ENCODE measurements around the gene STAT6. TPM values are rescaled to one million over a fixed set of nuclear protein-coding genes. Genes with fewer than 3 reads are reported as not detected.

STAT6 gene
- total and polyA plus RNA-seq, 2 experiments from 2014 or later = 78.9 to 80.0 TPM

GRCh38 chr12:57139796-57140649, 28.9 kb upstream of the STAT6 start:
- H3K79me2 ChIP-seq = peaks cover 85% of the 10 kb centered on the region
- no peaks in the 10 kb centered on the region for H3K9me2 ChIP-seq (replicated peaks; ENCODE audit: insufficient read depth)
- 94% methylated on average over 6 of the region's 6 CpGs for WGBS (ENCODE audit: low lambda C conversion rate, missing lambda C conversion rate)

GRCh38 chr12:57138526-57139272, 27.5 kb upstream of the STAT6 start:
- H2AFZ ChIP-seq = no peak overlapping the region
- TF ChIP-seq EZH2 (IDR thresholded peaks at IDR 0.05; ENCODE audit: borderline replicate concordance) (no peak), CTCF (IDR thresholded peaks at IDR 0.05; ENCODE audit: poor library complexity) (no peak), EZH2phosphoT487 (IDR thresholded peaks at IDR 0.05; ENCODE audit: low read depth, severe bottlenecking, unreplicated experiment) (no peak)
- H3K27ac ChIP-seq = peak overlapping the region; percentile 51
- H3K79me2 ChIP-seq = peaks cover 94% of the 10 kb centered on the region
- peaks cover 41% of the 10 kb centered on the region for H3K4me1 ChIP-seq (ENCODE audit: insufficient read depth)
- no peak overlapping the region for H3K4me2 ChIP-seq
- peak; percentile 60 for DNase-seq (ENCODE audit: low spot score)
- H3K27me3 ChIP-seq = no peaks in the 10 kb centered on the region
- H3K9me2 ChIP-seq (replicated peaks; ENCODE audit: insufficient read depth) = no peaks in the 10 kb centered on the region
- peaks cover 13% of the 10 kb centered on the region for H4K20me1 ChIP-seq (ENCODE audit: insufficient read depth, poor library complexity, severe bottlenecking)
- H3K4me3 ChIP-seq = no peak overlapping the region
- WGBS (ENCODE audit: low lambda C conversion rate, missing lambda C conversion rate) = 86% methylated on average over 11 of the region's 13 CpGs
- no peaks in the 10 kb centered on the region for H3K36me3 ChIP-seq (replicated peaks; ENCODE audit: insufficient read depth, low read depth)
- no peaks in the 10 kb centered on the region for H3K9me3 ChIP-seq (ENCODE audit: low read depth)

More at GRCh38 chr12:57139796-57140649, 28.9 kb upstream of the STAT6 start:
- DNase-seq (ENCODE audit: low spot score) = no peak
- Histone ChIP-seq H3K4me1 (ENCODE audit: insufficient read depth) (peaks cover 32% of the 10 kb centered on the region), H3K36me3 (replicated peaks; ENCODE audit: insufficient read depth, low read depth) (no peaks in the 10 kb centered on the region), H4K20me1 (ENCODE audit: insufficient read depth, poor library complexity, severe bottlenecking) (peaks cover 13% of the 10 kb centered on the region), H3K27ac (no peak overlapping the region), H3K4me2 (no peak overlapping the region), H3K9me3 (ENCODE audit: low read depth) (no peaks in the 10 kb centered on the region), H2AFZ (no peak overlapping the region), H3K4me3 (no peak overlapping the region), H3K27me3 (no peaks in the 10 kb centered on the region)
- TF ChIP-seq EZH2phosphoT487 (IDR thresholded peaks at IDR 0.05; ENCODE audit: low read depth, severe bottlenecking, unreplicated experiment) (no peak), EZH2 (IDR thresholded peaks at IDR 0.05; ENCODE audit: borderline replicate concordance) (no peak), CTCF (IDR thresholded peaks at IDR 0.05; ENCODE audit: poor library complexity) (no peak)

GRCh38 chr12:57135527-57136326, 24.6 kb upstream of the STAT6 start:
- no peaks in the 10 kb centered on the region for H3K9me3 ChIP-seq (ENCODE audit: low read depth)
- WGBS (ENCODE audit: low lambda C conversion rate, missing lambda C conversion rate) = 50% methylated on average over 16 of the region's 18 CpGs
- H3K9me2 ChIP-seq (replicated peaks; ENCODE audit: insufficient read depth) = no peaks in the 10 kb centered on the region
- peak overlapping the region; percentile 75 for H3K4me2 ChIP-seq
- DNase-seq (ENCODE audit: low spot score) = peak; percentile 75
- no peaks in the 10 kb centered on the region for H3K27me3 ChIP-seq
- H4K20me1 ChIP-seq (ENCODE audit: insufficient read depth, poor library complexity, severe bottlenecking) = peaks cover 37% of the 10 kb centered on the region
- peaks cover 71% of the 10 kb centered on the region for H3K4me1 ChIP-seq (ENCODE audit: insufficient read depth)
- H2AFZ ChIP-seq = no peak overlapping the region
- peaks cover 94% of the 10 kb centered on the region for H3K79me2 ChIP-seq
- no peak overlapping the region for H3K4me3 ChIP-seq
- no peaks in the 10 kb centered on the region for H3K36me3 ChIP-seq (replicated peaks; ENCODE audit: insufficient read depth, low read depth)
- H3K27ac ChIP-seq = peak overlapping the region; percentile 98
- no peak for TF ChIP-seq EZH2phosphoT487 (IDR thresholded peaks at IDR 0.05; ENCODE audit: low read depth, severe bottlenecking, unreplicated experiment)
- no peak for TF ChIP-seq CTCF (IDR thresholded peaks at IDR 0.05; ENCODE audit: poor library complexity)
- no peak for TF ChIP-seq EZH2 (IDR thresholded peaks at IDR 0.05; ENCODE audit: borderline replicate concordance)

Data from hepatocyte (in vitro differentiated cells).